Measurements from ENCODE around the gene WBP1L.
"Not testable (repeated sequence)": the region's sequence is repeated elsewhere in the genome, so short reads cannot be mapped to it uniquely, and the experiment has no call there.

Gene WBP1L

DNA sequence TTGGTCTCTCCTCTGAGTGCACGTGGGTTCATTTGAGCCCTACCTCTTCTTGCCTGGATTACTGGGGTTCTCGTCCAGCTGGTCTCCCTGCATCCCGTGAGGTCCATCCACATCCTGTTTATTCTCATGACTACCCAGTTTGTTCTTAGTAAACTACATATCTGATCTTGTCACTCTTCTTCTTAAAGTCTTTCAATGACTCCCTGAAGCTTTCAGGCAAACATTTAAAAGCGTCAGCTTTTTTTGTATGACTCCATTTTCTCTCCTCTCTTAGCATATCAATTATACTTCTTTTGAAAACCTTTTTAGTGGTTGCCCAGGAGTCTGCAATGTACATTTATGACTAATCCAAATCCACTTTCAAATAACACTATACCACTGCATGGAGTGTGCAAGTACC is 21.8 kb upstream of the WBP1L start:
- no peak for DNase-seq (ENCODE audit: low read depth in 2 of 2)

- no peak for DNase-seq (ENCODE audit: low read depth in 2 of 2)
Observed at GRCh38 chr10:102723989-102724388, 19.8 kb upstream of the WBP1L start.

DNA sequence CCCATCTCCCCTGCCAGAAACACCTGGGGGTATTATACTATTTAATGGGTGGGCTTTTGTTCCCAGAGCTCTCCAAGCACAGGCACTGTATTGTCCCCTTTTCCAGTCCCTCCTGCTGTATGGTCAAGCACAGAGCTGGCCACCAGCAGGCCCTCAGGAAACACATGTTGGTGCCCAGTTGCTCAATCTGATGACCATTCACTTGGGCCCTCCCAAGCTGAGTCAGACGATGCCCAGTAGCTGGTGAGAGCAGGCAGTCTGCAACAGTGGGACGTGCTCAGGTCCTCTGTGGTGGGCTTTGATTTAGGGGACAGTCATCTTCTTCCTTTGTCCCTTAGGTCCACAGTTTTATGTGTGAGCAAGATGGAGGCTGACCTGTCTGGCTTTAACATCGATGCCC is 17.5 kb upstream of the WBP1L start:
- no peak for DNase-seq (ENCODE audit: low read depth in 2 of 2)

- no peak for DNase-seq (ENCODE audit: low read depth in 2 of 2)
Observed at GRCh38 chr10:102727037-102727818, 16.5 kb upstream of the WBP1L start.

DNA sequence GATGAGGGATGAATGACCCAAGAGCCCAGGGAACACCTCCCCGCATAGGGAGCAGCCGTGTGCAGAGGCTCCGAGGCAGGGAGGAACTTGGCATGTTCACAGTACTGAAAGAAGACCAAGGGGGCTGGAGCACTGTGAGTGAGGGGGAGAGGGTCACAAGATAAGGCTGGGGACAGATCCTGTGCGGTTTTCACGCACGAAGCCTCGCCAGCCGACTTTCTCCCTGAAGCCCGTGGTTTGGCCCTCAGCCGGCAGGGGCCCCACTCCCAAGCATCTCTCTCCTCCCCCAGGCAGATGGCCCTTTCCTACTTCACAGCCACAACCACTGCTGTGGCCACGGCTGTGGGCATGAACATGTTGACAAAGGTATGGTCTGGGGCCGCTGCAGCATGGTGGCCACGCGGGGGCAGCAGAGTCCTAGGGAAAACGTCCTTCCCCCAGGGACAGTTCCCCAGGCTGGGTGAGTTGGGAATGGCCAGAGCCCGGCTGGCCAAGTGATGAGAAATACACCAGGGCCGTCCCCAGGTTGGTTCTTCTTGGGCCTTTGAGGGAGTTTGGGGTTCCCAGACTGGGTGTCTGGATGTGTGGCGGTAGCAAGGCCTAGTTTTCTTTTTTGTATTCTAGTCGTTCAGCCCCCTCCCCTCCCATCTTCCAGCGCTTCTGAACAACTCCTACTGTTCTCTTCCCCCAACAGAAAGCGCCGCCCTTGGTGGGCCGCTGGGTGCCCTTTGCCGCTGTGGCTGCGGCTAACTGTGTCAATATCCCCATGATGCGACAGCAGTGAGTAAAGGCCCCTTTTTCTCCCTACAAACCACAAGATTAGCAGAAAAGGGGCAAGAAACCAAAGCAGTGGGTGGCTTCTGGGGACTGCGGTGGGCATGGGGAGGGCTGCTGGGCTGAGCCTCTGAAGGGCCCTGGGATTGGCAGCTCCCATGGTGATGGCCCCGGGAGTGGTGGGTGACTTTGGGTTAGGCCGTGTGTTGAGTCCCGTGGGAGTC is 14.4 kb upstream of the WBP1L start:
- DNase-seq (ENCODE audit: low read depth in 2 of 2), result peak in 1 of 2 donors; percentile 27

DNA sequence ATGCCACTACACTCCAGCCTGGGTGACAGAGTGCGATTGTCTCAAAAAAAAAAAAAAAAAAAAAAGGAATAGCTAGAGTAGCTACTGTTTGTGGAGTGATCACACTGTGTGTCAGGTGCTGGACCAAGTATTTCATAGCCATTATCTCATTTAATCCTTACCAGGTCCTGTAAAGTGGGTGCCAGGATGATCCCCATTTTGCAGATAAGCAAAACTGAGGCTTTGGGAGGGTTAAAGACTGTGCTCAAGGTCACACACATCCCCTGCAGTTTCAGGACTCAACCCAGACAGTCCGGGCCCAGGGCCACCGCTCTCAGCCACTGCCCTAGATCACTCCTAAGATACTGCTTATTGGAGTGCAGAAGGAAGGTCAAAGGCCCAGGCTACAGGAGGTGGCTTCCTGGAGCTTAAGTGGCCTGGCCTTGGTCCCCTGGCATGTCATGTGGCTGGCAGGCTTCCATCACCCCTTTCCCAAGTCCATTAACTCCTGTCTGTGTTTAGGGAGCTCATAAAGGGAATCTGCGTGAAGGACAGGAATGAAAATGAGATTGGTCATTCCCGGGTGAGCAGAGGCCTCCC is 12.4 kb upstream of the WBP1L start:
- no peak for DNase-seq (ENCODE audit: low read depth in 2 of 2)

DNA sequence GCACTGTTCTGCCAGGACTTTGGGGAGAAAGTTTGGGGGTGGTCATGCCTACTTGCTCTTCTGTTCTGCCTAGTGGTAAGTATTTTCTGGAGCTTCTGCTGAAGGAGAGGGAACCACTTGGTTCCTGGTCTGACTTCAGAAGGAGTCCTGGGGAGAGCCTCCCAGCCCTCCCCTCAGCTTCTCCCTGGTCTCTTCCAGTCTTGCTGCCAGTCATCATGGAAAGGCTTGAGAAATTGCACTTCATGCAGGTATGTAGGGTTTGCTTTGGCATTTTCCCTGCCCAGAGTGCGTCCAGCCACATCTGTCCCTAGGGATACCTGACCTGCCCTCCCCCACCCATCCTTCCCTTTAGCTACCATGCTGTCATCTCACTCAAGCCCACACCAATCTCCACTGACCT is 11.1 kb upstream of the WBP1L start:
- DNase-seq (ENCODE audit: low read depth in 2 of 2), result no peak

DNA sequence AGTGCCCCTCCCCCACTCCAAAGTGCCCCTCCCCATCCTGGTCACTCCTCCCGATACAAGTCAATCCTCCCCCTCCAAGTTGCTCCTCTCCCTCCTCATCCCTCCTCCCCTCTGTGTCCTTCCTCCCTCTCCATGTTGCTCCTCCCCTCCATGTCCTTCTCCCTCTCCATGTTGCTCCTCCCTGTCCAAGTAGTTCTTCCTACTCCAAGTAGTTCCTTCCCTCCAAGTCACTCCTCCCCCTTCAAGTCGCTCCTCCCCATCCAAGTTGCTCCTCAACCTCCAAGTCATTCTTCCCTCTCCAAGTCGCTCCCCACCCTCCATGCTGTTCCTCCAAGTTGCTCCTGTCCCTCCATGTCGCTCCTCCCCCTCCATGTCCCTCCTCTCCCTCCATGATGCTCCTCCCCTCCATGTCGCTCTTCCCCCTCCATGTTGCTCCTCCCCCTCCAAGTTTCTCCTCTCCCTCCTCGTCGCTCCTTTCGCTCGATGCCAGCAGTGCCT is 8.6 kb upstream of the WBP1L start:
- DNase-seq (ENCODE audit: low read depth in 2 of 2), result no peak

DNA sequence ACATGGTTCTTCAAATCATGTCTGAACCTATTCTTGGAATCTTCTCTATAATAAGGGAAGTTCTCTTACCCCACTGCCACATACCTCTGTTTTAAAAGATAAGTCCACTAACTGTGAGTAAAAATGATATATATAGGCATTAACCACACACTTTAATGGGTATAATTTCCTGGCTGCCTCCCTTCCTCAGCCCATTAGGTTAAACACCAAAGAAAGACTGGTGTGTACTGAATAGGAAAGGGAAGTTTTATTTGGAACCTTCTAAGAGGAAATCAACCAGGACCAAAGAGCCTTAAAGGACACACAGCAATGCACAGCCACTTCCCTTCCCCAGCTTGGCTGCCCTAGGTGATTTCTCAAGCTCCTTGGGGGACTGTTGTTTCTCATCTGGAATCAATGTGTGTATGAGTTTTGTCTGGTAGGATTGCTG is 5.0 kb upstream of the WBP1L start:
- no peak for DNase-seq (ENCODE audit: low read depth in 2 of 2)

- DNase-seq (ENCODE audit: low read depth in 2 of 2), result no peak
Observed at GRCh38 chr10:102740229-102740628, 3.5 kb upstream of the WBP1L start.

DNA sequence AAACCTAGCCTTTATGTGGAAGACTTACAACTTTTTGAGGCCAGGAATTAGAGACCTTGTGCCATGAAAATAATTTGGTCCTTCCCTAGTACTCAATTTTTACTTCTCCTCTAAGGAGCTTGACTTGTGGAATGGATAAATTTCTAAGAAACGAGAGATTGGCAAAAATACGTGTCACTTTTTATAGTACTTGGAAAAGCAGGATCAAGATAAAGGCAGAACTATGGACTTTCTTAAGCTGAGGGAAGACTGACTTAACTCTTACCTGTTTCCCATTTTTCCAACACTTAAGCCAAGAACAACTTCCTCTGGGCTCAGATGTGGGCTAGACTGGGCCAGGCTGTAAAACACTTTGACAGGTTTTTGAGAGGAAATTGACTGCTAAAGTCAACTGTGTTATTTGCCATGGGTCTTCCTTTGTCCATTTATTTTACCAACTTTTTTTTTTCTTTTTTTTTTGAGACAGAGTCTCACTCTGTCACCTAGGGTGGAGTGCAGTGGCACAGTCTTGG is 2.0 kb upstream of the WBP1L start:
- DNase-seq (ENCODE audit: low read depth in 2 of 2), result no peak

- DNase-seq (ENCODE audit: low read depth in 2 of 2), result not testable (repeated sequence)
Observed at GRCh38 chr10:102742313-102742712, 1.4 kb upstream of the WBP1L start.

GRCh38 chr10:102743078-102743587 is 615 bp upstream of the WBP1L start:
- DNase-seq (ENCODE audit: low read depth in 2 of 2), result no peak

DNA sequence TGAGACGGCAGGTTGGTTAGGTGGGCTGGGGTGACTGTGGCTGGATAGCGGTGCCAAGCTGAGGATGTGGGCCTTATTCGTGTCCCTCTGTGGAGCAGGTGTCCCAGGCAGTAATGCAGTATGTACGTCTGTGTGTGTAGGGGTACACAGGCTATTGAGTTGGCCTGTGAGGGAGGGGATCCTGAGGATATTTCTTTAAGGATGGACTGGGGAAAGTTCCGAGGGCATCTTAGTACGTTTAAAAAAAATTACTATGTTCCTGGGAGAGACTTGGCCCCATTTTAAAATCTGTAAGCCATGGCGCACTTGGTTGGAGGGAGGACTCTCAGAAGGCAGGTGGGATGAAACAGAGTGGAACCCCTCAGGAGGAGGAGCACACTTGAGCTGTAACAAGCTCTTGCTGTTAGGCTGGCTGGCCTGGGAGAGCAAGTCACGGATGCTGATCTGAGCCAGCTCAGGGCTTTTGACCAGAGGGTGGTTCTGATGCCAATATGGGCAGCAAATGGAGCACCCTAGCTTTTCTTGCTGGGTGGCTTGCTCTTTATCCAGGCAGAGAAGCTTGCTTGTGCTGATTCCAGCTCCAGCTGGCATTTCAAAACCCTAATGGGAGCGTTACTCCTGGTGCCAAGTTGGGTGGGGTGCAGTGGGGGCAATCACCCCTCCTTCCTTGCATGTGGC is 765 bp downstream of the WBP1L start:
- no peak for DNase-seq (ENCODE audit: low read depth in 2 of 2)

DNA sequence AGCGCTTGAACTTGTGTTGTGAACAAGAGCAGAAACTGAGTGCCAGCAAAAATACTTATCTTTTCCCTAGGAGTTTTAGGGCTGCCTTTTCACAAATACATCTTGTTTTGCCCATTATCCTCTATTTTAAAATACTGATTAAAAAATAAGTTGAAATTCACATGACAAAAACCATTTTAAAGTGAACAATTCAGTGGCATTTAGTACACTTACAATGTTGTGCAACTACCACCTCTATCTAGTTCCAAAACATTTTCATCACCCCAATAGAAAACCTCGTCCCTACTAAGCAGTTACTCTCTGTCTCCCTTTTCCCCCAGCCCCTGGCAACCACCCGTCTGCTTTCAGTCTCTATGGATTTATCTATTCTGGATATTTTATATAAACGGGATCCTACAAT is 1.4 kb downstream of the WBP1L start:
- DNase-seq (ENCODE audit: low read depth in 2 of 2), result no peak

- no peak for DNase-seq (ENCODE audit: low read depth in 2 of 2)
Observed at GRCh38 chr10:102752266-102752930, 8.7 kb downstream of the WBP1L start.

- DNase-seq (ENCODE audit: low read depth in 2 of 2), result no peak
Observed at GRCh38 chr10:102752934-102753664, 9.4 kb downstream of the WBP1L start.

- DNase-seq (ENCODE audit: low read depth in 2 of 2), result no peak
Observed at GRCh38 chr10:102753718-102754117, 10.0 kb downstream of the WBP1L start.

- no peak for DNase-seq (ENCODE audit: low read depth in 2 of 2)
Observed at GRCh38 chr10:102757323-102757722, 13.6 kb downstream of the WBP1L start.

Measured in activated CD8-positive, alpha-beta memory T cell treated with anti-CD3 and anti-CD28 coated beads for 4 hours (primary cell).